DMS79 treated with DMSO at 0.1 percent for 48 hours (cell line): ENCODE measurements around the gene FAM13A.
"Not testable (repeated sequence)": the region's sequence is repeated elsewhere in the genome, so short reads cannot be mapped to it uniquely, and the experiment has no call there.

Experiments
- DNase-seq: peaks from one replicate; lab custom pipeline; 2025; lab: John Stamatoyannopoulos, UW

The FAM13A gene

DNA sequence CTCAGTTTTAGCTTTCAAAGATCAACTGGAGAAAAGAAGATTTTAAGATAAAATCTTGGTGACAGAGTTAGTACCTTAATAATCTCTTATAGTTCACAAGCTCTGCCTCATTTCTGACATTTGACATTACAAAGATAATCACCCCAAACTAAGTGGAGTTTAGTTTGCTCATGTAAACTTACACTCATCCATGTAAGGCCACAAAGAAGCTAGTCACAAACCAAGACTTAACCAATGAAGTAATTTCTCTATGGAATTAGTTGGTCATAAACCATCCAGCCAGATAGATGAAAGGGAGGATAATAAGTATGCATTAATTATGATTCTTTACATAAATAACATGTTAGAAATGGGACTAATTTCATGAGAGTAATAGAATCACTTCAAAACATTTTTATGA is 159.2 kb downstream of the FAM13A start:
- no peak for DNase-seq

DNA sequence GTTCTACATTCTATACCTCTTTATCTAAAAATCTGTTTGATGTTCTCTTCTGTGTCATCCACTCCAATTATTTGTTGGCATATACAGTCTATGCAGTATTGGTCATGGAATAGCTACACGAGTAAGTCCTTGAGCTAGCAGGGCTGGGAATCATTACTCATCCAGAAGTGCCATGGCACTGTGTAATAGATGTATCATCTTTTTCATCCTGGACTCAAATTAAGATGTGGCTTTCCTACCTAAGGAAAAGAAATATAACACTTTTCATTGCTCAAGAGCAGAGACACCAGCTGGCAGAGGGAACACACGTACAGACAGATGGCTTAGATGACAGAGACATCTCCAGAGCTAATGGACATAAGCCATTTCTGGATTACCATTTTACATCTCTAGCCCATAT is 159.8 kb downstream of the FAM13A start:
- DNase-seq, result no peak

DNA sequence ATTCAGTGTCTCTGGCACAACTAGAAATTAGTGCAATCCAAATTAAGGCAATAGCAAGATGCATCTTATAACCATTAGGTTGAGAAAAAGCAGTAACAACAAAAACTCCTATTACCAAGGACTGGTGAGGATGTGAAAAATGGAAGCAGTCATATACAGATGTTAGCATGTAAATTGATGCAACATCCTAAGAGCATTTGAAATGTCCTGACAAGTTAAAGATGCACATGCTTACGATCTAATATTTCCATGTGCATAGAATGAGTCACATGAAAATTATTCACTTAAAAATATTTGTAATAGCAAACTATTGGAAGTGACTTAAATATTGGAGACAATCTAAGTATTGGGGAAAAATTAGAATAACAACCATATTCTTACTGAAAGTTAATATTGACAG is 163.0 kb downstream of the FAM13A start:
- no peak for DNase-seq

DNA sequence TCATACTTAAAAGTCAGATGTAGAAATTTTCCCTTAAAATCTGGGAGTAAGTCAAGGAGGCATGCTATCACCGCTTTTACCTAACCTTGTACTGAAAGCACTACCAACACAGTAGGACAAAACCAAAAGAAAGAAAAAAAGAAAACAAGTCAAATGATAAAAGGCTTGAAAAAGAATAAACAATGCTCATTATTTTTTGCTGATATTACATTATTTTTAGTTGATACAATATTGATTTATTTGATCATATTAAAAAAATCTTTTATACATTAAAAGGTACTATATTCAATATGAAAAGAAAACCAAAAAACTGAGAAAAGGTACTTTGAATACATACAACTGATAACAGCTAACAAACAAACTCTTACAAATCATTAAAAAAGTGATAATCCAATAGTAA is 164.3 kb downstream of the FAM13A start:
- no peak for DNase-seq

DNA sequence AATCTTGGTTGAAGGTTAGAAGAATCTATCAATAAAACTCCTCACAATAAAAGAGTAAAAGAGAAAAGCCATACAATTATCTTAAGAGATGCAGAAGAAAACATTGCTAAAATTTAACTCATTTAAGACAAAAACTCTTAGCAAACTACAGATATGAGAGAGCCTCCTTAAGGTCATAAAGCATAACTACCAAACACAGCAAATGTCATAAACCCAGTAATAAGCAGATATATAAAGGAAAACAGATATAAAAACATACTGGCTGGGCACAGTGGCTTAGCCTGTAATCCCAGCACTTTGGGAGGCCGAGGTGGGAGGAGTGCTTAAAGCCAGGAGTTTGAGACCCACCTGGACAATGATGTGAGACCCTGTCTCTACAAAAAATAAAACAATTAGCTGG is 165.3 kb downstream of the FAM13A start:
- DNase-seq, result no peak

DNA sequence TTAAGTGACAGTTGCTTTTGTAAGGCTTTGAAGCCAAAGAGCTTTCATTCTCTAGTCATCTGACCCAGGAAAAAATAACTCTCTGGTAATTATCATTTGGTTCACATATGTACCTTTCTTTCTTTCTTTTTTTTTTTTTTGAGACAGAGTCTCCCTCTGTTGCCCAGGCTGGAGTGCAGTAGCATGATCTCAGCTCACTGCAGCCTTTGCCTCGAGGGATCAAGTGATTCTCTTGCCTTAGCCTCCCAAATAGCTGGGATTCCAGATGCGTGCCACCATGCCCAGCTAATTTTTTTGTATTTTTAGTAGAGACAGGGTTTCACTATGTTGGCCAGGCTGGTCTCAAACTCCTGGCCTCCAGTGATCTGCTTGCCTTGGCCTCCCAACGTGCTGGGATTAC is 169.6 kb downstream of the FAM13A start:
- not testable (repeated sequence) for DNase-seq

DNA sequence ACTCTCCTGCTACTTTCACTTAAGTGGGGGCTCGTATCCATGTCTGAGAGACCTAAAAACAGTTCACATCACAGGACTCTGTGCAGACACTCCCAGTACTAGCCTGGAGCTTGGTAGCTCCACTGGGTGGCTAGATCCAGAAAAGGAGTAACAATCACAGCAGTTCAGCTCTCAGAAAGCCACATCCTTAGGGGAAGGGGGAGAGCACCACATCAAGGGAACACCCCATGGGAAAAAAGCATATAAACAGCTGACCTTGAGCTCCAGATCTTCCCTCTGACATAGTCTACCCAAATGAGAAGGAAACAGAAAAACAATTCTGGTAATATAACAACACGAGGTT is 175.8 kb downstream of the FAM13A start:
- DNase-seq, result no peak

DNA sequence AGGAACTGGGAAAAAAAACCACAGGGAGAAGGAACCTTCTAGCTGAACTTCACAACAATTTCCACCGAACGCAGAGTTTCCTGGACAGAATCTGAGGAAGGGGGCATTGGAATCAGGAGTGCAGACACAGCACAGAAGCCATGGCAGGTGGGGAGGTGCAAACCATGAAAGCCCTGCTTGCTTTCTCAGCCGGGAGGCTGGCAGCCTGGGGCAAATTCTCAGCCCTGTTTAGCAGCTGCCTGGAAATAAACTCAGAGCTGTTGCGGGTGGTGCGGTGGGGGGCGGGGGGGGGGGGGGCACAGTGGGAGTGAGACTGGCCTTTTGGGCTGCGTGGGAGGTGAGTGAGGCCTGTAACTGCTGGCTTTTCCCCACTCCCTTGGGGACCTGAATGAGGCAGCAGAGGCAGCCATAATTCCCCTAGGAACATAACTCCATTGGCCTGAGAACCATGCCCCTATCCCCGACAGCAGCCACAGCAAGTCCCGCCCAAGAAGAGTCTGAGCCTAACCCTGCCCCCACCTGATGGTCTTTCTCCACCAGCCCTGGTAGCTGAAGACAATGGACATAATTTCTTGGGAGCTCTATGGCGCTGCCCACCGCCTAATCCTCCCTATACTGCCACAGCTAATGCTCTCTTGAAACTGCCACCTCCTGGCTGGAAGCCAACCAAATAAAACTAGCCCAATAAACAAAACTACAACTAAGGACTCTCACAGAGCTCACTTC is 176.3 kb downstream of the FAM13A start:
- DNase-seq, result peak; percentile 95

DNA sequence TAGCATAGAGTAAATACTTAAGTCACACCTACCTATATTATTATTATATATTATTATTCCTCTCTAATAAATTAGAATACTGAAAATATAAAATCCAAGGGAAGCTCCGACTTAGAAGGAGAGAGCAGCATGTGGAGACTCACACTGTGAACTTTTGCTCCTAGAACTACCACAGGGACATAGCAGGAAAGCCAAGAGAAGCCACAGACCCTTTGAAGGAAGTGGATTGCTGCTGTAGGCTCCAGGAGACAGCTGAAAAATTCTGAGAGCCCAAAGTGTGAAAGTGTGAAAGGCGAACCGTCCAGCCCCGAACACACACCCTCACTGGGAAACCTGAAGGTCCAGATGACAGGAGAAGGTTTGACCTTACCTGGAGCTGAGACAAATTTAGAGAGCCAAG is 177.0 kb downstream of the FAM13A start:
- no peak for DNase-seq

DNA sequence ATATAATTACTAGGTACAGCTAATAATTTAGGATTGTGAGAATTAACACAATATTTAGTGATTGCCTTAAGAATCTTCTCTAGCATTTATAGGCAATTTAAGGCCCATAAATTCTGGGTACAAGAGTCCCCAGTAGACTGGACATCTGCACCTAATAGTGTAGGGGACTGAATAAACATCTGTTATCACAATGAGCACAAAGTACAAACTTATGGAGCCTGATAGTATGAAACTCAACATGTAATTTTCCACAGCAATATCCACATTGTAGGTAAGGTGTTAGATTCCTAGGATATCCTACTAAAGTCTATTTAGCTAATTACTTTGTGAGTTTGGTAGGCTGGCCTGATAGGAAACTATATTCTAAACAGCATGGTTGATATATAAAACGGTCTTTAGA is 178.3 kb downstream of the FAM13A start:
- DNase-seq, result no peak

DNA sequence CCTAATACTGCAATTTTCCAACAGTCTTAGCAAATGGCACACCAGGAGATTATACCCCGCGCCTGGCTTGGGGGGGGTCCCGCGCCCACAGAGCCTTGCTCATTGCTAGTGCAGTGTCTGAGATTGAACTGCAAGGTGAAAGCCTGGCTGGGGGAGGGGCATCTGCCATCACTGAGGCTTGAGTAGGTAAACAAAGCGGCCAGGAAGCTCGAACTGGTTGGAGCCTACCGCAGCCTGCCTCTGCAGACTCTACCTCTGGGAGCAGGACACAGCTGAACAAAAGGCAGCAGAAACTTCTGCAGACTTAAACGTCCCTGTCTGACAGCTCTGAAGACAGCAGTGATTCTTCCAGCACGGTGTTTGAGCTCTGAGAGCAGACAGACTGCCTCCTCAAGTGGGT is 186.6 kb downstream of the FAM13A start:
- DNase-seq, result no peak

DNA sequence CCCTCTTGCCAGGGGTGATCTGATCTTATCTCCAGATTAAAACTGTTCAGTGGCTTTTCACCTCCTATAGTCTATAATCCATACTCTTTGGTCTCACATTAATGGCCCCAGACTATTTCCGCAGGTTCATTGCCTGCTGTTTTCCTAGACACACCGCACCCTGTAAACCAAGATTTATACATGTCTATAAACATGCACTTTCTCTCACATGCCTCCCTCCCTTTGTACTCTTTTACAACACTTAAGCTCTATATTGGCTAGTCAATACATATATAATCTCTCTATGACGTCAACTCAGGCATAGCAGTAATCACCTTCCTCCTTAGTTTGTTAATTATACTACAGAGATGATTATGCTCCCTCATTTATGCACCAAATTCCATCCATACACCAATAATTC is 188.5 kb downstream of the FAM13A start:
- no peak for DNase-seq

DNA sequence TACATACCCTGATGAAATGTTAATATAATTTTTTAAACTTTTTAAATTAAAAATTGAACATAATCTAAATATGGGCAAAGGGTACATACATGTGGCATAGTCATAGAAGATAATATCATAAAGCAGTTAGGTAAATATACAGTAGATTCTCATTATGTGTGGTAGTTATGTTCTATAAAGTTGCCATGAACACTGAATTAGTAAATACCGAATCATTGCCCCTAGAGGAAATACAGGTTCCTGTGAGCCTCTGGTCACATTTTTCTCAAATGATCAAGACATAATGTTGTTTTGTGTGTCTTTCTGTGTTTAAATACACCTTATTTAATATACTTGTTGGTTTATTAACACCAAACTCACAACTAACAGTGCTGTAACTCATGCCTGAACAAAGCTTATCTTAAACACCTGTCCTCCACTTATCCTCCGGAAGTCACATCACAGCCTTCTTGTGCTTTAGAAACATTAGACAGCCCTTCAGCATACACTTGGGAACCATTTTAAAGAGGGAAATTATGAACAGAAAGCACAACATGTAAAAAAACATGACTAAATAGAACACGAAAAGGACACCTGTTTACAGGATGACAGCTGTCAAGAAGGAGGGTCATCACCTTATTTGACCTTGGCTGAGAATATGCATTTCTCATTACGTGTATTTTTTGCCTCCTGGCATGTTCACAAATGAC is 190.0 kb downstream of the FAM13A start:
- peak; percentile 77 for DNase-seq

DNA sequence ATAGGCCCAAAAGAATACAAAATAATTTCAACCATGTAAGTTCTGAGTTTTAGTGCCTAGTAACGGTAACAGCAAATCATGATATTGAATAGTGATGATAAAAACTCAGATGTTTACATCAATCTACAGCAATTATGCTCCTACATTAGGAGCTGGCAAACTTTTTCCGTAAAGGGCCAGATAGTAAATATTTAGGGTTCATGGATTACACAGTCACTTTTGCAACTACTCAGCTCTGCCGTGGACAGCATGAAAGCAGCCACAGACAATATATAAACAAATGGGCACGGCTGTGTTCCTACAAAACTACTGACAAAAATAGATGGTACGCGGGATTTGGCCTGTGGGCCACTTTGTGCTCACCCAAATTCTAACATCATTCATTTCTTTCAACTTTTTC is 191.5 kb downstream of the FAM13A start:
- DNase-seq, result no peak

DNA sequence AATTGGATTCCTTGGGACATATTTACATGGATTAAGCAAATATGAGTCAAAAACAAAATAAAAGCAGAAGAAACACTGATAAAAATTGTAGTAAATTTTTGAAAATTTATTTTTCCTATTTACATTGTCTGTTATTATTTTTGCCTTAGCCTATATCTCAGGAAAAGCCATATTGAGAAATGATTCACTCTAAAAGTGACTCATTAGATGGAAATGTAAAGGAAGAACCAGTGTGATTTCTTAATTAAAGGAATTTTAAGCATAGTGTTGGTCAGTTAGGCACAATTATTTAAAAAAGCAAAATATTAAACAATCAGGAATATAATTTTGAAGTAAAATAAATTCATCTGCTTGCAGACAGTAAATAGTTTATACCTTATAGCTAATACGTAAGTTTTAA is 191.9 kb downstream of the FAM13A start:
- DNase-seq, result no peak

DNA sequence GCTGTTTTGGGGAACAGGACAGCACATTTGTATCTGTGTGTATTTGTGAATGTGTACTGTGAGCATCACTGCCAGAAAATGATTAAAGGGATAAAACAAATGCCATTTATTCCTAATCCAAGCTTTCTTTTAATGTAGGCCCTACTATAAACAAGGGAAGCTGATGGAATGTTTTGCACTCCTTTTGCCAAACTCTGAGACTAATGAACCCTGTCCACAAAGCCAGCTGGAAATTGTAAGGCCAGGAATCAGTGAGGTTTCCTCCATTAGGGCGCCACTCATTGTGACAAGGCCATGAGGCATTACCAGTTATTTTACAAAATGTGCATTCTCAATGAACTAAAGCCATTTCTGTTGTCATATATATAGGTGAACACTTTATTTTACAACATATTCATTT is 196.4 kb downstream of the FAM13A start:
- DNase-seq, result no peak

DNA sequence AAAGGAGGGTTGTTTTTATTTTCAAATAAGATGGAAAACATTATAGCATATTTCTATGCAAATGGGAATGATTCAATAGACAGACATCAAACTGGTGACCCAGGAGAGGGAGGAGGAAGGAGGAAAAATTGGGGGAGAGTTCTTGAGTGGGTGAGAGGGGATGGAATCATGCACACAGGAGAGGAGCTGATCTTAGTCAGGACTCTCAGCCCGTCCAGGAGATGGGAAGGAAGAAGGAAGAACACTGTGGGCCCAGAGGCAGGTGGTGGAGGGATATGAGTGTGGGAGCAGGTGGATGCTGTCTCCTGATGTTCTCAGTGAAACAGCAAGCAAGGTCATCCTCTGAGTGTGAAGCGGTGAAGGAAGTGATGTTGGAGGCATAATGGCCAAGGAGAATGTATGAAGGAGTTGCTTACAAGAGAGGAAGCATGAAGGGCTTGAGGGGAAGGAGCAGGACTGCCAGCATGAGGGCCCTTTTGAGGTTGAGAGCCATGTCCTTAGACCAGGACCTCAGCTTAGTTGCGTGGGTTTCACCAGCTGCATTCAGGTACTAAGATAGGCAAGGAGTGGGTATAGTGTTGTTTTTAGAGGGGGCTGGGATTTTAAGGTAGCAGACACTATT is 197.7 kb downstream of the FAM13A start:
- DNase-seq, result no peak

DNA sequence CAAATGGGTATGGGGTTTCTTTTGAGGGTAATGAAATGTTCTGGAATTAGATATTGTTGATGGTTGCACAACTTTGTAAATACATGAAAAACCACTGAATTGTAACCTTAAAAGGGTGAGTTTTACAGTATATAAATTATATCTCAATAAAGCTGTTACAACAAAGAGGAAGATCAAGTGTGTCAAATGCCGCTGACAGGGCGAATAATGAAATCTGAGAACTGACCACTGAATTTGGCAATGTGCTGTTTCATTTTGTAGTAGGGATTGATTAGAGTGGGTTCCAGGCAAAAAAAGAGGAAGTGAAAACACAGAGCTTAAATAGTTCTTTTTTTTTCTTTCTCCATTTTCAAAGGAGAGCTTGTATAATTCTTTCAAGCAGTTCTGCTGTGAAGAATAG is 198.2 kb downstream of the FAM13A start:
- DNase-seq, result no peak

DNA sequence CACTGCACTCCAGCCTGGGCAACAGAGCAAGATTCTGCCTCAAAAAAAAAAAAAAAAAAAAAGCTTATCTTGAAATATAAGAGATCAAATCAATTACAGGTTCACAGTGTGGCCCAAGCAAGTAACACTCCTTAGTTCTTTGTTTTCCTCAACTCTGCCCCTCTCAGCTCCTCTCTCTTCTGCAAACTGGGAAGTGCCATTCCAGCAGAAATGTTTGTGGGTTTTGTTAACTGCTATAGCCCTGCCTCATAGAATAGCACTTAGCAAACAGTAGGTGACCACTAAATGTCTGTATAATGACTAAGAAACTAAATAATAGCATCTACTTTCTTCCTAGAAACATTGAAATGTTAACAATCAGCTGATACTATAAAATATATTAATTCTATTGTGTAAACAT is 199.4 kb downstream of the FAM13A start:
- DNase-seq, result no peak

DNA sequence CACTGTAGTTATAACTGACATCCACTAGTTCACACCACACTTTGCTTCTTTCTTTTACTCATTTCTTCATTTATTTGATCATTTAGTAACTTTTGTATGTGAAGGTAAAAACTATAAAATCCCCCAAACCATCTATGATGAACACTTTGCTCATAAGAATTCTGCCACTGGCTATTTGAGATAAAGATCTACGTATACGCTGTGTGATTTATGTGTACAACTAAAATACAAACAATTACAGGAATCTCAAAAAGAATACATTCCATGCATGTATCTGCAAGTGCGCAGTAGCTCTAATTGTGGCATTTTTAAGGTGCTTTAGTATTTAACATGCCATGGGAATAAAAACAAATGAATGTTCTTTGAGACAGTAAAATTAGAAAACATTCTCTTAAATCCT is 202.5 kb downstream of the FAM13A start:
- DNase-seq, result no peak

DNA sequence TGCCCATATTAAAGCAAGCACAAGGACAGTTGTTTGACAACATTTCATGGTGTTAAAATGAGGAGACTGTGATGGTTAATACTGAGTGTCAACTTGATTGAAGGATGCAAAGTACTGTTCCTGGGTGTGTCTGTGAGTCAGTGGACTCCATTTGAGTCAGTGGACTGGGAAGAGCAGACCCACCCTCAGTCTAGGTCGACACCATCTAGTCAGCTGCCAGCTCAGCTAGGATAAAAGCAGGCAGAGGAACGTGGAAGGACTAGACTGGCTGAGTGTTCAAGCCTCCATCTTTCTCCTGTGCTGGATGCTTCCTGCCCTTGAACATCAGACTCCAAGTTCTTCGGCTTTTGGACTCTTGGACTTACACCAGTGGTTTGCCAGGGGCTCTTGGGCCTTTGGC is 203.4 kb downstream of the FAM13A start:
- not testable (repeated sequence) for DNase-seq

DNA sequence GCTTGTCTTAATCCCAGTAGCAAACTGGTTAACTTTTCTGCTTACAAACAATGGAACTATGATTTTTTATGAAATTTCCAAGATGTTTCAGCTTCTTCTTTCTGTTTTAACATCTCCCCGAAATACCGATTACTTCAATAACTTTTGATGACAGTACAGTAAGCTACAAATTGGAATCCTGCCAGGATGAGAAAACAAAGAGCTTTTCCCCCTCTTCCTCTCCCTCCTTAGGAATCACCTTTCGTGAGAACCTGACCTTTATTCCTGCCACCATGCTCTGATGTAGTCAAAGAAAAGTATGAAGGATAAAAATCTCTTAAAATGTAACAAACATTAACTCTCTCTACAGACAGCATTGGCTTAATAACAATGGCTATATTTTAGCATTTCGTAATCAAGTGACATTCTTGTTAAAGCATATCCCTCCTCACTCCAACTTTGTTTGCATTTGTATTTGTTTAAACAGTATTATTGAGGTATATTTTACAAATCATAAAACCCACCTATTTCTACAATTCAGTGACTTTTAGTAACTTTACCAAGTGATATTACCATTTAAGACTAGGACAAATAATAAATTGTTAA is 210.7 kb downstream of the FAM13A start:
- no peak for DNase-seq

DNA sequence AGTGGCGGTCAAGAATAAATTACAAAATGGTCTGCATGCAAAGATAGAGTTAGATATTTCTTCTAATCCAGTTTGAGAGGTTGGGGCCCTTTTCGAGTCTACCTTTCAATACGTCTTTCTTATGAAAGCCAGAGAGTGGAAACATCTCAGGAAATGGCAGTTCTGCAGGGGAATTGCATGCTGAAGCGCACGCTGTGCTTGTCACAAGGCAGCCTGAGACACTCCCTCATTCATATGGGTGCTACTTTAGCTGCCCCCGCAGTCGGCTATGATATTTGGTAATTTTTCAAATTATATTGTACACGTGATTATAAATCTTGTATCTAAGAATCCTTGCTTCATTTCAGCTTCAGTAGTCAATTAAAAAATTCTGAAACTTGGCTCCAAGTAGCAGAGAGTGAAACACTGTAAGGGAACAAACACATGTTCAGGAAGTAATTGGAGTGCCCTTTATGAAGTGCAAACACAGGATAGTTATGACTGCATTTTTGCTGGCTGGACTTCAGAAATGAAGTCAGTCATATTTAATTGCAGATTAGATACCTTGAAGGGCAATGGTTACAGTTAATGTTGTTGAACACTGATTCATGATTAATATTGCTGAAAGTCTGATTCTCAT is 213.8 kb downstream of the FAM13A start:
- DNase-seq, result peak; percentile 42
